GM12878 (cell line): ENCODE measurements around the gene TPRX1. TPM values are rescaled to one million over a fixed set of nuclear protein-coding genes. Genes with fewer than 3 reads are reported as not detected.
"Not testable (repeated sequence)": the region's sequence is repeated elsewhere in the genome, so short reads cannot be mapped to it uniquely, and the experiment has no call there.

Source experiments
- ATAC-seq: fragments of 200-7000 bp; cut with Tn5 transposase; 3 replicates; pipeline ENCODE4 v1.9.1; 2020; ENCODE audit warnings: mild to moderate bottlenecking, moderate library complexity
- BruUV-seq: library from RNA; stranded (reverse); fragments of 400-500 nt; replicated peaks from 2 replicates; lab custom pipeline; 2021; lab: Mats Ljungman, UMichigan
- CTCF ChIA-PET: fragments of 300-600 bp; sonication (Branson Sonifier 250); formaldehyde crosslinking; extraction: SDS; loops from one replicate; lab custom pipeline; 2021; ENCODE audit warnings: inconsistent platforms; lab: Yijun Ruan, JAX
- POLR2A ChIA-PET: fragments of 350-600 bp; formaldehyde crosslinking; extraction: SDS; loops from one replicate; lab custom pipeline; 2021; ENCODE audit warnings: inconsistent platforms; lab: Charles Lee
- RAD21 ChIA-PET: fragments of 300-600 bp; sonication (Branson Sonifier 250); formaldehyde crosslinking; loops from one replicate; lab custom pipeline; 2023; ENCODE audit warnings: antibody characterized with exemption; ENCODE audit not compliant: unreplicated experiment; lab: Charles Lee
- SMC1A ChIA-PET: fragments of 300-600 bp; sonication (Branson Sonifier 250); formaldehyde crosslinking; loops from one replicate; lab custom pipeline; 2023; ENCODE audit not compliant: unreplicated experiment, uncharacterized antibody; lab: Charles Lee
- DNase-seq: peaks from one replicate; pipeline ENCODE4 v3.0.0-alpha.2; 2011; ENCODE audit warnings: low read depth, low spot score
- FAIRE-seq: peaks from 3 replicates; lab custom pipeline; 2011; peaks lifted over from hg19 to GRCh38; lab: Jason Lieb, UNC
- H2AFZ ChIP-seq: 2 replicates; pipeline ENCODE4 v1.6.0; 2011; ENCODE audit warnings: low read depth, low read length, control low read depth; ENCODE audit not compliant: control insufficient read depth
- H3K27ac ChIP-seq: 2 replicates; pipeline ENCODE4 v1.5.1; 2011; ENCODE audit warnings: control low read depth; ENCODE audit not compliant: control insufficient read depth, insufficient read depth
- H3K27me3 ChIP-seq, 2 experiments: replicated peaks in 1 of 2; 2 replicates each; pipeline versions ENCODE4 v1.6.0 to v1.6.1; 2011; ENCODE audit warnings: low read length in 1 of 2; ENCODE audit not compliant: control insufficient read depth in 2 of 2, insufficient read depth in 2 of 2
- H3K36me3 ChIP-seq, 2 experiments: 2 replicates each; pipeline ENCODE4 v1.5.1; 2011; ENCODE audit warnings: low read length in 1 of 2; ENCODE audit not compliant: control insufficient read depth in 2 of 2, insufficient read depth in 2 of 2
- H3K4me1 ChIP-seq: 2 replicates; pipeline ENCODE4 v1.6.1; 2011; ENCODE audit warnings: mild to moderate bottlenecking, low read length, moderate library complexity, mixed read lengths; ENCODE audit not compliant: control insufficient read depth, insufficient read depth
- H3K4me2 ChIP-seq: 2 replicates; pipeline ENCODE4 v1.6.0; 2011; ENCODE audit warnings: control low read depth; ENCODE audit not compliant: control insufficient read depth, insufficient read depth
- H3K4me3 ChIP-seq: fragments of 200-600 bp; sonication (generic); 2 replicates; pipeline ENCODE4 v1.5.1; 2016
- H3K79me2 ChIP-seq: 2 replicates; pipeline ENCODE4 v1.6.0; 2011; ENCODE audit warnings: low read length; ENCODE audit not compliant: control insufficient read depth, insufficient read depth
- H3K9ac ChIP-seq: 2 replicates; pipeline ENCODE4 v1.8.0; 2011; ENCODE audit warnings: low read length, control low read depth, mixed read lengths; ENCODE audit not compliant: control insufficient read depth, insufficient read depth
- H3K9me3 ChIP-seq: replicated peaks from 3 replicates; pipeline ENCODE4 v1.5.1; 2011; ENCODE audit warnings: mild to moderate bottlenecking, low read length; ENCODE audit not compliant: control insufficient read depth, insufficient read depth
- H4K20me1 ChIP-seq: 2 replicates; pipeline ENCODE4 v1.6.0; 2011; ENCODE audit not compliant: control insufficient read depth, insufficient read depth
- ATF7 ChIP-seq: fragments of 450-650 bp; IDR thresholded peaks from 2 replicates; pipeline ENCODE4 v1.6.1; 2016; ENCODE audit warnings: low read depth, mild to moderate bottlenecking
- HDAC6 ChIP-seq: fragments of 200-600 bp; sonication (generic); IDR thresholded peaks from one replicate; pipeline ENCODE4 v1.8.0; 2017; ENCODE audit warnings: antibody characterized with exemption; ENCODE audit not compliant: unreplicated experiment
- MYB ChIP-seq: fragments of 150-350 bp; IDR thresholded peaks from 2 replicates; pipeline ENCODE4 v1.6.1; 2014; ENCODE audit warnings: mild to moderate bottlenecking, low read depth, low read length, borderline replicate concordance
- WGBS: methylation state at CpG from one replicate; pipeline ENCODE4 v1.1.6; 2016; ENCODE audit warnings: low lambda C conversion rate; ENCODE audit not compliant: insufficient replicate concordance, insufficient coverage; ENCODE audit errors: missing lambda C conversion rate; 5-methylcytosine and 5-hydroxymethylcytosine counted together
- in situ Hi-C: fragments of 300-500 bp; cut with MboI; formaldehyde crosslinking; loops from 9 replicates; pipeline ENCODE4 v1.14.3; 2018; ENCODE audit warnings: mixed read lengths
- intact Hi-C: fragments of 100-400 bp; cut with micrococcal nuclease; formaldehyde crosslinking; loops from one replicate; pipeline ENCODE4 v1.14.2; 2022; ENCODE audit not compliant: unreplicated experiment
- polyA plus RNA-seq, 11 experiments: library from polyadenylated mRNA; depleted of rRNA in 4 of 11; unstranded in 6 of 11; stranded (reverse) in 5 of 11; fragments of >200 nt; fragmentation: Nextera tagmentation in 4 of 11; fragmentation: Illumina TruSeq in 1 of 11; extraction: Ambion mirVana in 4 of 11; extraction: Trizol in 1 of 11; gene quantifications; 1 replicate in 1 of 11; 2 replicates in 10 of 11; pipeline versions ENCODE4 v1.2.1 to v1.2.3, GENCODE V29; 2011 to 2016; ENCODE audit warnings: inconsistent platforms in 2 of 11, missing spikeins in 2 of 11, low read depth in 1 of 11
- total RNA-seq, 4 experiments: library from RNA; depleted of rRNA in 3 of 4; stranded (reverse); fragments of >200 nt in 3 of 4; fragmentation: Illumina TruSeq in 1 of 4; extraction: Trizol in 1 of 4; gene quantifications; 2 replicates each; pipeline versions ENCODE4 v1.2.1 to v1.2.3, GENCODE V29; 2013 to 2021

Gene TPRX1
- total and polyA plus RNA-seq, 10 of the 15 experiments (the other 5 are each of a cell fraction or from before 2014, with no cell fraction given), result not detected

- TF ChIP-seq ATF7 (no peak), MYB (no peak), HDAC6 (no peak)
Observed at GRCh38 chr19:47805313-47805712, 962 bp upstream of the TPRX1 start (continued).

GRCh38 chr19:47803671-47804070 lies 680 bp downstream of the TPRX1 start:
- POLR2A ChIA-PET, CTCF ChIA-PET, H3K36me3 ChIP-seq, DNase-seq, H2AFZ ChIP-seq, H3K27ac ChIP-seq, ATAC-seq, H3K9ac ChIP-seq, H3K79me2 ChIP-seq, H3K4me2 ChIP-seq, in situ Hi-C loops, H3K4me3 ChIP-seq, intact Hi-C loops, H3K27me3 ChIP-seq, FAIRE-seq, RAD21 ChIA-PET, H3K9me3 ChIP-seq, BruUV-seq, SMC1A ChIA-PET, H3K4me1 ChIP-seq, H4K20me1 ChIP-seq: not testable (repeated sequence)
- WGBS, result 85% methylated on average over 7 of the region's 12 CpGs

GRCh38 chr19:47803148-47803547 lies 1.2 kb downstream of the TPRX1 start:
- H3K4me1 ChIP-seq, H3K79me2 ChIP-seq, FAIRE-seq, POLR2A ChIA-PET, CTCF ChIA-PET, SMC1A ChIA-PET, in situ Hi-C loops, H3K9me3 ChIP-seq, H3K4me3 ChIP-seq, RAD21 ChIA-PET, H3K4me2 ChIP-seq, BruUV-seq, H3K27ac ChIP-seq, H3K36me3 ChIP-seq, H3K9ac ChIP-seq, H3K27me3 ChIP-seq, DNase-seq, intact Hi-C loops, ATAC-seq, H4K20me1 ChIP-seq, H2AFZ ChIP-seq: not testable (repeated sequence)
- 35% methylated on average over 9 of the region's 21 CpGs for WGBS
